Neural progenitor cell (in vitro differentiated cells): ENCODE measurements around the gene RTEL1.

Source experiments
- EZH2 ChIP-seq: fragments of 200-600 bp; sonication (generic); IDR thresholded peaks from 2 replicates; pipeline ENCODE4 v1.6.1; 2017; ENCODE audit warnings: antibody characterized with exemption, mild to moderate bottlenecking, moderate library complexity
- EZH2phosphoT487 ChIP-seq: fragments of 200-600 bp; sonication (generic); IDR thresholded peaks from 2 replicates; pipeline ENCODE4 v1.6.1; 2017; ENCODE audit warnings: antibody characterized with exemption
- TF ChIP-seq, protein P1 (sequence below): fragments of 200-600 bp; sonication (generic); IDR thresholded peaks from 2 replicates; pipeline ENCODE4 v1.5.1; 2017; ENCODE audit warnings: antibody characterized with exemption, mild to moderate bottlenecking

GRCh38 chr20:63680427-63680826 is 22.3 kb downstream of the RTEL1 start:
- TF ChIP-seq, protein P1, sequence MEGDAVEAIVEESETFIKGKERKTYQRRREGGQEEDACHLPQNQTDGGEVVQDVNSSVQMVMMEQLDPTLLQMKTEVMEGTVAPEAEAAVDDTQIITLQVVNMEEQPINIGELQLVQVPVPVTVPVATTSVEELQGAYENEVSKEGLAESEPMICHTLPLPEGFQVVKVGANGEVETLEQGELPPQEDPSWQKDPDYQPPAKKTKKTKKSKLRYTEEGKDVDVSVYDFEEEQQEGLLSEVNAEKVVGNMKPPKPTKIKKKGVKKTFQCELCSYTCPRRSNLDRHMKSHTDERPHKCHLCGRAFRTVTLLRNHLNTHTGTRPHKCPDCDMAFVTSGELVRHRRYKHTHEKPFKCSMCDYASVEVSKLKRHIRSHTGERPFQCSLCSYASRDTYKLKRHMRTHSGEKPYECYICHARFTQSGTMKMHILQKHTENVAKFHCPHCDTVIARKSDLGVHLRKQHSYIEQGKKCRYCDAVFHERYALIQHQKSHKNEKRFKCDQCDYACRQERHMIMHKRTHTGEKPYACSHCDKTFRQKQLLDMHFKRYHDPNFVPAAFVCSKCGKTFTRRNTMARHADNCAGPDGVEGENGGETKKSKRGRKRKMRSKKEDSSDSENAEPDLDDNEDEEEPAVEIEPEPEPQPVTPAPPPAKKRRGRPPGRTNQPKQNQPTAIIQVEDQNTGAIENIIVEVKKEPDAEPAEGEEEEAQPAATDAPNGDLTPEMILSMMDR = no peak
- TF ChIP-seq EZH2 (no peak), EZH2phosphoT487 (no peak)
